Ishikawa (cell line): ENCODE results near the gene TIFAB.

Source experiments
- CEBPB ChIP-seq: IDR thresholded peaks from 2 replicates; pipeline ENCODE4 v1.6.1; 2012
- CREB1 ChIP-seq: IDR thresholded peaks from 2 replicates; pipeline ENCODE4 v1.6.1; 2012; ENCODE audit warnings: low read depth
- EGR1 ChIP-seq: IDR thresholded peaks from 2 replicates; pipeline ENCODE4 v1.6.1; 2012
- EP300 ChIP-seq: IDR thresholded peaks from 2 replicates; pipeline ENCODE4 v1.6.1; 2012; ENCODE audit warnings: borderline replicate concordance
- FOXM1 ChIP-seq: IDR thresholded peaks from 2 replicates; pipeline ENCODE4 v1.6.1; 2012; ENCODE audit warnings: low read depth, borderline replicate concordance
- MAX ChIP-seq: IDR thresholded peaks from 2 replicates; pipeline ENCODE4 v1.6.1; 2012
- NFIC ChIP-seq: IDR thresholded peaks from 2 replicates; pipeline ENCODE4 v1.6.1; 2012
- RAD21 ChIP-seq: IDR thresholded peaks from 2 replicates; pipeline ENCODE4 v1.6.1; 2012; ENCODE audit warnings: low read depth
- REST ChIP-seq: IDR thresholded peaks from 2 replicates; pipeline ENCODE4 v1.6.1; 2012; ENCODE audit warnings: low read depth, mild to moderate bottlenecking
- TAF1 ChIP-seq: IDR thresholded peaks from 2 replicates; pipeline ENCODE4 v1.6.1; 2012; ENCODE audit warnings: low read depth, mild to moderate bottlenecking
- TCF12 ChIP-seq: IDR thresholded peaks from 2 replicates; pipeline ENCODE4 v1.6.1; 2012; ENCODE audit warnings: low read depth
- TEAD4 ChIP-seq: IDR thresholded peaks from 2 replicates; pipeline ENCODE4 v1.6.1; 2012
- USF1 ChIP-seq: IDR thresholded peaks from 2 replicates; pipeline ENCODE4 v1.6.1; 2012
- YY1 ChIP-seq: IDR thresholded peaks from 2 replicates; pipeline ENCODE4 v1.6.1; 2012; ENCODE audit warnings: low read depth
- ZBTB7A ChIP-seq: IDR thresholded peaks from 2 replicates; pipeline ENCODE4 v1.6.1; 2012; ENCODE audit warnings: low read depth

TIFAB gene

GRCh38 chr5:135492319-135492626 is 40.1 kb upstream of the TIFAB start:
- TF ChIP-seq FOXM1 (no peak), TAF1 (no peak), TCF12 (no peak), YY1 (no peak), USF1 (no peak), TEAD4 (no peak), EGR1 (no peak), CEBPB (no peak), ZBTB7A (no peak), CREB1 (no peak), RAD21 (no peak), EP300 (no peak), MAX (no peak), REST (no peak)

GRCh38 chr5:135491552-135492318 is 39.6 kb upstream of the TIFAB start:
- no peak for TF ChIP-seq CEBPB

GRCh38 chr5:135491038-135491551 is 38.9 kb upstream of the TIFAB start:
- TF ChIP-seq MAX (no peak), RAD21 (no peak), TAF1 (no peak), REST (no peak), NFIC (no peak), TCF12 (no peak), ZBTB7A (no peak), CEBPB (no peak)

- TF ChIP-seq MAX = no peak
- no peak for TF ChIP-seq NFIC
- TF ChIP-seq FOXM1 = no peak
- TF ChIP-seq TCF12 = no peak
- no peak for TF ChIP-seq EGR1
These were observed 38.3 kb upstream of the TIFAB start for GRCh38 chr5:135490245-135491037.

- TF ChIP-seq RAD21 (no peak), USF1 (no peak), EP300 (no peak), MAX (no peak), TCF12 (no peak), FOXM1 (no peak), ZBTB7A (no peak), EGR1 (no peak), TAF1 (no peak), REST (no peak), YY1 (no peak), NFIC (no peak), CREB1 (no peak), CEBPB (no peak), TEAD4 (no peak)
These were observed 37.5 kb upstream of the TIFAB start for GRCh38 chr5:135489466-135490244.
